IPS-15b (cell line): ENCODE measurements around the gene ELFN1.

Source experiments
- H3K27me3 ChIP-seq: one replicate; pipeline ENCODE4 v1.6.1; 2013; ENCODE audit warnings: low read length; ENCODE audit not compliant: control insufficient read depth, insufficient read depth
- H3K36me3 ChIP-seq: one replicate; pipeline ENCODE4 v1.6.1; 2013; ENCODE audit warnings: low read length; ENCODE audit not compliant: control insufficient read depth, insufficient read depth
- H3K4me1 ChIP-seq: one replicate; pipeline ENCODE4 v1.6.1; 2013; ENCODE audit warnings: mild to moderate bottlenecking, low read length; ENCODE audit not compliant: control insufficient read depth, insufficient read depth
- H3K4me3 ChIP-seq: one replicate; pipeline ENCODE4 v1.5.1; 2013; ENCODE audit warnings: low read depth, low read length
- H3K9ac ChIP-seq: one replicate; pipeline ENCODE4 v1.6.1; 2013; ENCODE audit warnings: low read depth, mild to moderate bottlenecking, low read length
- H3K9me3 ChIP-seq: one replicate; pipeline ENCODE4 v1.6.1; 2013; ENCODE audit warnings: mild to moderate bottlenecking, low read length; ENCODE audit not compliant: control insufficient read depth, insufficient read depth

Gene ELFN1

GRCh38 chr7:1705856-1706255 is 35.8 kb downstream of the ELFN1 start:
- Histone ChIP-seq H3K9ac (no peak overlapping the region), H3K27me3 (peaks cover 7% of the 10 kb centered on the region), H3K36me3 (peaks cover 5% of the 10 kb centered on the region), H3K4me3 (no peak overlapping the region), H3K4me1 (peaks cover 10% of the 10 kb centered on the region), H3K9me3 (peaks cover 13% of the 10 kb centered on the region)

DNA sequence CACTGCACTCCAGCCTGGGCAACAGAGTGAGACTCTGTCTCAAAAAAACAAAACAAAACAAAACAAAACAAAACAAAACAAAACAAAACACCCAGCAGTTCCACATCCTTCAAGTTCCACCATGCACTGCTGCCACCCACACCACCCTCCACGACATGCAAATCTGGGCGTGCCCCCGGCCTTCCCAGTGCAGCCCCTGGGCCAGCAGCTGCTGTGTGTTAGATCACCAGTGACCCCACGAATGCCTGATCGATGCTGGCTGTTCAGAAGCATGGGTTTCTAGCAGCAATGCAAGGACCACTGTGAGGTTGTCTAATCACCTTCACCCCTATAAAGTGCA is 36.3 kb downstream of the ELFN1 start:
- Histone ChIP-seq H3K9me3 (peaks cover 13% of the 10 kb centered on the region), H3K9ac (no peak overlapping the region), H3K27me3 (peaks cover 7% of the 10 kb centered on the region), H3K4me1 (peaks cover 10% of the 10 kb centered on the region), H3K36me3 (peaks cover 5% of the 10 kb centered on the region), H3K4me3 (no peak overlapping the region)

DNA sequence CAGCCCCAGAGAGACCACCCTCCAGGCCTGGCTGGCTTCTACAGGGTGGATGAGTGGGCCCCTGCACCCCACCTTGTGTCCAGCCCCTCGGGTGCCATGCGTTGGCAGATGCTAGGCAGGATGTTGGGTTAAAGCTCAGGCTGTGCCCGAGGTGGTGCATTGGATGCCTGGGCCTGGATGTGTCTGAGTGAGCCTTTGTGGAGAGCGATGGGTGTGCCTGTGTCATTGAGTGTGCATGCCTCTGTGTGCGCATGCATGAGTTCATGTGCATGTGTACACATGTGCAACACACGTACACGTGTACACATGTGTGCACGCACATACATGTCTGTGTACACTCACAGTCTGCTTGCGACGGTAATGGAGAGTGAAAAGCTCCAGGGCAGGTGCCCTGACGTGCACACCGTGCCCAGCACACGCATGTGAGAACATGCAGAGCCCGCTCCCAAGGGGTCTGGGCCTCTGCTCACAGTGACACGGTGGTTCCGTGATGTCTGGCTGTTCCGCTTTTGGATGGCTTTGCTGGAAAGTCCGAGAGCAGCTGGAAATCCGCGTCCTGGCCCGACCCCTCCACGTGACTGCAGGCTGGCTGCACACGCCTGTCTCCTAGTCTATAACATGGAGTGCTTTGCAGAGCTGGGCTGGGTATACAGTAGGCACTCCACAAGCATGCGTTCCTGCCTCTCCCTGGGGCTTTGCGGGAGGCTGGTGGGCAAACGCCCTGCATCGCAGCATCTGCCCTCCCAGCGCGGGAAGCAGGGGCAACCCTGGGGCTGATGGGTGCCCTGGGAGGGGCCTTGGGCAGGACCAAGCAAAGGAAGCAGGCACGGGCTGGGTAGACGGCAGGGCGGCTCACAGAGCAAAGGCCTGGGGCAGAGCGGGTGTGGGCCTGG is 36.9 kb downstream of the ELFN1 start:
- no peak overlapping the region for H3K9ac ChIP-seq

GRCh38 chr7:1707756-1708595 is 37.9 kb downstream of the ELFN1 start:
- peaks cover 7% of the 10 kb centered on the region for H3K27me3 ChIP-seq
- no peak overlapping the region for H3K4me3 ChIP-seq
- no peak overlapping the region for H3K9ac ChIP-seq
- H3K36me3 ChIP-seq = peaks cover 5% of the 10 kb centered on the region
- peaks cover 10% of the 10 kb centered on the region for H3K4me1 ChIP-seq
- H3K9me3 ChIP-seq = peaks cover 13% of the 10 kb centered on the region

More for the DNA sequence above, 36.9 kb downstream of the ELFN1 start:
- Histone ChIP-seq H3K9me3 (peaks cover 13% of the 10 kb centered on the region), H3K4me3 (peak overlapping the region; percentile 4), H3K27me3 (peaks cover 7% of the 10 kb centered on the region), H3K36me3 (peaks cover 5% of the 10 kb centered on the region), H3K4me1 (peaks cover 10% of the 10 kb centered on the region)

GRCh38 chr7:1708596-1709251 is 38.6 kb downstream of the ELFN1 start:
- peaks cover 13% of the 10 kb centered on the region for H3K9me3 ChIP-seq
- no peak overlapping the region for H3K9ac ChIP-seq
- H3K36me3 ChIP-seq = peaks cover 5% of the 10 kb centered on the region
- H3K4me3 ChIP-seq = no peak overlapping the region
- peaks cover 4% of the 10 kb centered on the region for H3K27me3 ChIP-seq
- peaks cover 9% of the 10 kb centered on the region for H3K4me1 ChIP-seq

DNA sequence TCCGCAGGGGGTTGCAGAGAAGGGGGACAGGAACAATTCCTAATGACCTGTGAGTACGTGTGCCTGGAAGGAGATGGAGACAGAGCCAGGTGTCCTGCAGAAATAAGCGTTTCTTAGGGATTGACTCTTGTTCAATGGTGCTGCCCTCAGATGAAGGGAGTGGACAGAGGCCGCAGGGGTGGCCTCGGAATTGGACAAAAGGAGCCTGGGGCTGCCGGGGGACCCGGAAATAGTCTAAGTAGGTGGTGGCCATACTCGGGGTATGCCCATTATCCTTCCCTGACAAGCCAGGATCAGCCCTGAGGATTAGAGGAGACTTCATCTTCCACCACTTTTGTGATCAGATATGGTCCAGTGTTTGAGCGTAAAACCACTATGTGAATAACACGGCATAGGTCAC is 39.2 kb downstream of the ELFN1 start:
- Histone ChIP-seq H3K27me3 (peaks cover 3% of the 10 kb centered on the region), H3K9ac (no peak overlapping the region), H3K9me3 (peaks cover 13% of the 10 kb centered on the region), H3K36me3 (peaks cover 5% of the 10 kb centered on the region), H3K4me1 (peaks cover 9% of the 10 kb centered on the region), H3K4me3 (no peak overlapping the region)

DNA sequence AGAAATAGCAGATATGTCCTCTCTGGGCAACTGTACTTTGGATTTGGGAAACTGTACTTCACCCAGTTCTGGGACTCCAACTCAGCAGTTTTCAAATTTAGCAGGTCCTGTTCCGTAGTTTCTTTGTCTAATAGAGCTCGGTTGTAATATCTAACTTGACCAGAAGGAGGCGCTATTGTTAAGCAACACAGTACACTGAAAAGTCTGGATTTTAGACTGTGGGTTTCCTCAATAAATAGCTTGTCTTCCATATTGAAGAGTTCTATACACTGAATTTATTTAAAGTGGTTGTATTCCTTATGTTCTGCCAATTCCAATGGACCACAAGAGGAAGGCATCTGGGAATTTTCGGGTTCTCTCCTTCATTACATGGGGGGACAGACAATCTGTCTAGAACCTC is 39.8 kb downstream of the ELFN1 start:
- peaks cover 6% of the 10 kb centered on the region for H3K4me1 ChIP-seq
- H3K36me3 ChIP-seq = peaks cover 5% of the 10 kb centered on the region
- peaks cover 13% of the 10 kb centered on the region for H3K9me3 ChIP-seq
- H3K9ac ChIP-seq = no peak overlapping the region
- no peak overlapping the region for H3K4me3 ChIP-seq
- no peaks in the 10 kb centered on the region for H3K27me3 ChIP-seq

DNA sequence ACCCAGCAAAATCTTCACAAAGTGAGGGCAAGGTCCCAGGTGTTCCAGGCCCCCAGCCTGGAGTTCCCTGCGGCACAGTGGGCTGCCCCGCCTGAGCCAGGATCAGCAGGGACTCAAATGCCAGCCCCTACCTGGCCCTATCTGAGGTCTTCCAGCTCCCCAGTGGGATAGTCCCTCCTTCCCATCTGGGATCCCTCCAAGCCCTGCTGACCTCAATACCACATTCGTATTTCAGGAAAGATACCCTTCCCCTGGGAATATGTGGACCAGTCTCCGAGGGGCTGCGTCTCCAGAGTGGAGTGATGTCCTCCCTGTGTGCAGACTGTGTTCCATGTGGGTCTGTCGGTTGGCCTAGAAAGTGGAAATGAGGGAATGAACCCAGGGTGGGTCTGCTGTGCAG is 40.9 kb downstream of the ELFN1 start:
- Histone ChIP-seq H3K9ac (no peak overlapping the region), H3K36me3 (peaks cover 5% of the 10 kb centered on the region), H3K9me3 (peaks cover 13% of the 10 kb centered on the region), H3K4me3 (no peak overlapping the region), H3K27me3 (no peaks in the 10 kb centered on the region), H3K4me1 (peaks cover 10% of the 10 kb centered on the region)

DNA sequence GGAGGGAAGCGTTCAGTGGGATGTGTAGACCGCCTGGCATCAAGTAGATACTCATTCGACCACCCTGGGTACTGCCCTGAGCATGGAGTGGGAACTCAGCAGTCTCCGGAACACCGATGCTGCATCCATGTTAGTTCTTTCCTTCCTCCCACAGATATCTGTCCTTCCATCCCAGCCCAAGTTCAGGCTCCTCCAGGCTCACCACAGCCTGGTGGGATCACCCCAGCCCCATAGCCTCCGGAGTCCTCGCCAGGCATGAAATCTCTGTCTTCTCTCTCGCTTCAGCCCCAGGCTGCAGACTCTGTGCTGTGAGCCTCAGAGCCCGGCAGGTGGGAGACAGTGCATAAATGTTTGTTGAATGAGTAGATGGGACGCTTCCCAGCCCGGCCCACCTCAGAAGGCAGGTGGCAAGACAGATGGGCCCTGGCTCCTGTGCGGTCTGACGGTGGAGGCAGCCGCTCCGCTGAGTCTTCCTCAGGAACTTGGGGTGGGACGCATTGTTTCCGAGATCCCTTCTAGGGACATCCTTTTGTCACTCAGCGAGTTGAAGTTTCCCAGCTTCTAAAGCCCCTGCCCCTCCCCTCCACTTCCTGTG is 42.9 kb downstream of the ELFN1 start:
- H3K36me3 ChIP-seq = peaks cover 5% of the 10 kb centered on the region
- H3K9ac ChIP-seq = no peak overlapping the region
- H3K9me3 ChIP-seq = peaks cover 13% of the 10 kb centered on the region

DNA sequence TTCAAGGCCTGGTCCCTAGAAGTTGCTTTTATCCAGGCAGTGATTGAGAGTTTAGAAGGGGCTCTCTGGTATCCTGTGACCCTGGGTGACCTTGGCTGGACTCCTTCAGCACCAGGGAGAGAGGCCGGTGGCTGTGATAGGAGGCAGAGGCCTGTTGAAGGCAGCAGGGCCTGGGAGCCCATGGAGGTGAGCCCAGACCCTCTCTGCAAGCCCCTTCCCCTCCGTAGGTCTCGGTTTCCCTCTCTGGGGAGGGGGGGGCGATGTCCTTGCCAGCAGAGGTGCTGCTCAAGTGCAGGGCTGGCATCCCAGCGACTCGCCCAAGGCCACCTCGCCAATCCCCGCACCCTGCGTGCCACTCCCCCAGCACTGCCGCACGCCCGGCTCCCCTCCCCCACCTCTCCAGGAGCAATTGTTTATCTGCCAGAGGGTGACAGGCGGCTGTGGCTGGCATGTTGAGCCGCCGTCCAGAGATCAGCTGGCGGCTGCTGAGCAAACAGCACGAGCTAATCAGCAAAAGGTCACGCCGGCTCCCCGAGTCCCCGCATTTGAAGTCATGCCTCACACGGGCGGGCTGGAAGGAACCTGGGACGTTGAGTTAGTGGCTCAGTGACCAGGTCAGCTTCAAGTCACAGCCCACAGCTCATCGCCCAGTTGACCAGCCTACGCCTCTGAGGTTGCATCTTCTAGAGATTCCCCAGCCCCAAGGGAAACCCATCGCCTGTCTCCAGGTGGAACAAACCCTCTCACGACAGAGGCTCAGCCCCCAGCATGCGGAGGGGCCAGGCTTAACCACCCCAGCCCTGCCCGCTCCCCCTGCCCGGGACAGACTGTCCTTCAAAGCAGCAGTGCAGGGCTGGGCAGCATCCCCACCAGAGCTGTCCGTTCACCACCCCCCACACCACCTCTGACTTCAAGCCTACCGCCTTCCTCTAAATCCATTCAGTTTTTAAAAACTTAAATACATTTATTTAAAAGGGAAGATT is 43.7 kb downstream of the ELFN1 start:
- no peak overlapping the region for H3K4me3 ChIP-seq

More for the DNA sequence above, 42.9 kb downstream of the ELFN1 start:
- no peak overlapping the region for H3K4me3 ChIP-seq
- H3K4me1 ChIP-seq = peaks cover 15% of the 10 kb centered on the region
- no peaks in the 10 kb centered on the region for H3K27me3 ChIP-seq

More for the DNA sequence above, 43.7 kb downstream of the ELFN1 start:
- peaks cover 15% of the 10 kb centered on the region for H3K4me1 ChIP-seq
- H3K9ac ChIP-seq = no peak overlapping the region
- no peaks in the 10 kb centered on the region for H3K27me3 ChIP-seq
- H3K36me3 ChIP-seq = peaks cover 5% of the 10 kb centered on the region
- H3K9me3 ChIP-seq = peaks cover 13% of the 10 kb centered on the region
